RKO (cell line): ENCODE measurements around the gene NFXL1.
"Not testable (repeated sequence)": the region's sequence is repeated elsewhere in the genome, so short reads cannot be mapped to it uniquely, and the experiment has no call there.

Experiments
- DNase-seq: peaks from one replicate; pipeline ENCODE4 v3.0.0-alpha.2; 2016; ENCODE audit warnings: low spot score

Gene NFXL1

GRCh38 chr4:47914220-47914925 lies at the start of gene NFXL1:
Gene NFXL1 (minus strand): TSS chr4:47914583. CDS start chr4:47914203, 380 bp downstream.
- DNase-seq: peak; percentile 97

DNA sequence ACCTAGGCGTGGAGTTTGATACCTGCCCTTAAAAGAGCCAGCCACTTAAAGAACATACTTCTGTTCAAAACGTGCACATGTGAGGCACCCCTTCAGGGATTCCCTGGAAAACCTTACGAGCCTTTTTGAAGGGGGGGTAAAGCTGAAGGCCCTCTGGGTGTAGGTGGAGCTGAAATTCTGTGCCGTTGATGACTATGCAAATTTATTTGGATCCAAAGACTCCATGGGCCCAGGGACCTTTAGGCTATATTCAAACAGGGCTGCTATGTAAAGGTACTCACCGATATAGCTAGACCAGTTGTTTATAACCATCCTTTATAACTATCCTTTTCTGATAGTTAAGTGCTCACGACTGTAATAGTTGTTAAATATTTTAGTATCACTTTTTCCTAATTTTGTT lies 40.3 kb upstream of the NFXL1 start:
- no peak for DNase-seq

DNA sequence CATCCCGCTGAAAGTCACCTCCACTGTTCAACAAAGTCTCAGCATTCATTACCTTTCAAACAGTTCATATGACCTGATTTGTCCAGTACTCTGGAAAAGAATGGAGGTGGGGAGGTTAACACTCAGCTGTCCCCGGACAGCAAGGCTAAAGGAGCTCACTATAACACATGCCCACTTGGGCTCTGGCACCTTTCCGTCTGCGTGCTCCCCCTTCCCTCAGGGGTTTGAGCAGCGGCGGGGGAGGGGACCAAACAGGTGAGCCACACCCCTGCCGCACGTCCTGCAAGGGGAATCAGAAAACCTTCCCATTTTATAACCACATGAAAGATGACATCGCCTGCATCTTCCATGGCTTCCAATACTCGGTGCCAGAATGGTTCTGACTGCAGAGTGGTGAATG lies 39.9 kb upstream of the NFXL1 start:
- no peak for DNase-seq

DNA sequence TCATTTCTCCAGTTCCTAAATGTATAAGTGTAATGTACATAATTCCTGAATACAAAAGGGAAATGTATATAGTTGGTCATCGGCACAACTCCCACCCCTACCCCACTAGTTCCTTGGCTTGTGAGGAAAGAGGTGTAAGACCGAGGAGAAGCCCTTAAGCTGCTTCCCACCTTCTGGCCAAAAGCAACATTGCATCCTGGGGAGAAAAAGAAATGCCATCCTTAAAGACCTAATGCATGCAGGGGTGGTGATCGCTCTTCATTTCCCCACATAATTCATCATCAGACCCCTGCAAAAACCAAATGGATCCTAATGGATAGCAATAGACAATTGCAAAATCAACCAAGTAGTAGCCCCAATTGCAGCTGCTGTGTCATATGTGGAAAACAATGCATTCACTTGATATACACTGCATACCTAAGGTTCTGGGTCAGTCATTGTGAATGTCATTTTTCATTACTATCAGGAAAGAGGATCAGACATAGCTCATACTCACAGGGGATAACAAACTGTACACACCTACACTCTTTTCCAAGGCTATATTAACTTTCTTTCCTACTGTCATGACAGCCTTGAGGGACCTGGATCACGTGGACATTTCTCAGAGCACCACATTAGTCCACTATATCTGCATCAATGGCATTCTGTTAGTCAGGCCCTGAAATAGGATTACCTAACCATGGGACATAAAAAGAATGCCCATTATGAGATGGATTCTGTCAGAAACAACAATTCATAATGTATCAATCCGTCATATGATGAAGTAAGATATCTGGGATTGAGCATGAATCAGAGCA lies 31.7 kb upstream of the NFXL1 start:
- DNase-seq: no peak

DNA sequence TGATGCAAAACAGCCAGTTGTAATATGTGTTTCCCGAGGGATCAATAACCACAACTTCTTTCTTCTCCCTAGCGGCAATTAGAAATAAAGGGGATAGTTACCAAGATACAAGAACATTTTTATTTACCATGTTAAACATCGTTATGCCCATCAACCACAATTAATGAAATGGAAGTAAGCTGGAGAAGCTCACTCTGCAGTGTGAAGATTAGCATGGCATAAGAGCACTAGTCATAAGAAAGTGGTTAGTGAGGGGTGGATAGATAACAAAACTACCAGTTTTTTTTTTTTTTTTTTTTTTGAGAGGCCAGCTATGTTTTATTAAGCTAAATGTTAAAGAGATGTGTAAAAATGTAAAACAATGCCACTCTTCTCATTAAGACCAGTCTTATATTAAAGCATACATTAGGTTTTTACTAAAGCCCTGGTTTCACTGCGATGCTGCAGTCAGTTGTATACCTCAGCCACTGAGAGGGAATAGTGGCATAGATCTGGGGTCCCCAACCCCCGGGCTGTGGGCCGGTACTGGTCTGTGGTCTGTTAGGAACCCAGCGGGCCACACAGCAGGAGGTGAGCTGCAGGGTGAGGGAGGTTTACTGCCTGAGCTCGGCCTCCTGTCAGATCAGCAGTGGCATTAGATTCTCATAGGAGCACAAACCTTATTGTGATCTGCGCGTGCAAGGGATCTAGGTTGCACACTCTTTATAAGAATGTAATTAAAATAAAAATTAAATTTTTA lies 27.9 kb upstream of the NFXL1 start:
- DNase-seq: no peak

- no peak for DNase-seq
These were observed 25.1 kb upstream of the NFXL1 start for GRCh38 chr4:47939456-47939855.

GRCh38 chr4:47936336-47936735 lies 22.0 kb upstream of the NFXL1 start:
- DNase-seq: no peak

DNA sequence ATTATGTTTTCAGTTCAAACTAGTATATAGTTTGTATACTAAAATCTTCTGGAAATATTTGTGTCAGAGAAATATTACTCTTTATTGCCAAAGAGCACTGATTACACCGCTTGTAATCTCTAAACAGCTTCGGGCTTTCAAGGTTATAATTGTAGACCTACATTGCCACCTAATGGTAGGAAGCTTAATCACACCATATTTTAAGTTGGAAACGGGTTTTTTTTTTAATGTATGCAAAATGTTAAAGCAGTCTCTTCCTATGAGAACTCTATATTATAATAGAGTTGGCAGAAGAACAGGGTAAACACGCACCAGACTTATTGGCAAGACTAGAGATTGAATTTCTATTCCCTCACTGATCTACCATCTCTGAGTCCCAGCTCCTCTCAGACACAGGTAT lies 19.5 kb upstream of the NFXL1 start:
- peak; percentile 69 for DNase-seq

- DNase-seq: no peak
These were observed 16.8 kb upstream of the NFXL1 start for GRCh38 chr4:47930971-47931804.

DNA sequence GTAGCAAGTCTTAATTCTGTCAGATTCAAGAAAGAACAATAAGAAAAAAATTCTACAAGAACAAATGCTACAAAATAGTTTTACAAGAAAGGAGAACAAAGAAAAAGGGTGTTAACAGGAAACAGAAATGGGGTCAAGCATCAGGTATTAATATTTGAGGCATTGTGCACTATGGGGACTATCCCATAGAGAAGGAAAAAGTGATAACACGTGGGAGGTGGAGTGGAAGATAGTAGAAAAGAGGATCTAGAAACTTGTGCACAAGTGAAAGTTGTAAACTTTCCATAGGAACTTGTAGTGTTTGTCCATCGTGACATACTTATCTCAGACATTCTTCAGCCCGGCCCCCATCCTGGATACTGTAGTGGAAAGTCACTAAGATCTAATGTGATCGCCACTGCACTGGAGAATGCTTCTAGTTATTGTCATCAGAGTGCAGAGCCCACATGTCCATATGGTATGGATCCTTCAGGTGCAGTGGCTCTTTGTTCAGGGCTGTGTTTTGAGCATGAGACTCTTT lies 15.4 kb upstream of the NFXL1 start:
- DNase-seq: no peak

DNA sequence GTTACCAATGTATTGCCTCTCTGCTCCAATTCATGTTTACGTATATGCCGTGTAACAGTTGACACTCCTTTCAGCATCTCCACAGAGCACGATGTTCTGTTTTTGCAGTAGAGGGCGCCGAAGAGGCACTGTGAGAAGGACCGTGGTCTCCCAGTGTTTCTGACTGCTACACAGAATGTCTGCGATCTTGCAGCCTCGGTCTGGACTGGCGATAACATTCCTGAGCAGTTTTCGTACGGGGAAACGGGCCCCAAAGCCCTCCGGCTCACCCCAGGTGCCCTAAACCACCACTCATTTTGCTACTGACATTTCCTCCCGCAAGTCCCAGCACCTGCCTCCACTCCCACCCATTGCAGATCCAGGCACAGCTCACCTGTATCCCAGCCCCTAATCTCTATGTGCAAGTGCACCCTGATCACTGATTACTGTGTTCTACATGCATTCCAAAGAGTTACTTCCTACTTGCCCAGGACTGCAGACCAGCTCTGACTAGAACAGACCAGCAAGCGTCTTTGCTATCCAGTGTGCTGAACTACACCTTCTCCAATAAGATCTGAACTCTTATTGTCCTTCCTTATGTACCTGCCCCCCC lies 12.4 kb upstream of the NFXL1 start:
- DNase-seq: peak; percentile 25

DNA sequence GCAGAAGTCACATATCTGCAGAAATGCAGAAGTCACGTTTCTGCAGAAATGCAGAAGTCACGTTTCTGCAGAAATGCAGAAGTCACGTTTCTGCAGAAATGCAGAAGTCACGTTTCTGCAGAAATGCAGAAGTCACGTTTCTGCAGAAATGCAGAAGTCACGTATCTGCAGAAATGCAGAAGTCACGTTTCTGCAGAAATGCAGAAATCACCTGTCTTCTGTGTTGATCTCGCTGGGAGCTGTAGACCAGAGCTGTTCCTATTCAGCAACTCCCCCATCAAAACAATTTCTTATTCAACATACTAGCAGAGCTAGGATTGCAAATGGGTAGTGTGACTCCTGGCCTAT lies 8.9 kb upstream of the NFXL1 start:
- not testable (repeated sequence) for DNase-seq

GRCh38 chr4:47922436-47923260 lies 8.3 kb upstream of the NFXL1 start:
- DNase-seq: not testable (repeated sequence)

GRCh38 chr4:47917163-47917562 lies 2.8 kb upstream of the NFXL1 start:
- DNase-seq: not testable (repeated sequence)

DNA sequence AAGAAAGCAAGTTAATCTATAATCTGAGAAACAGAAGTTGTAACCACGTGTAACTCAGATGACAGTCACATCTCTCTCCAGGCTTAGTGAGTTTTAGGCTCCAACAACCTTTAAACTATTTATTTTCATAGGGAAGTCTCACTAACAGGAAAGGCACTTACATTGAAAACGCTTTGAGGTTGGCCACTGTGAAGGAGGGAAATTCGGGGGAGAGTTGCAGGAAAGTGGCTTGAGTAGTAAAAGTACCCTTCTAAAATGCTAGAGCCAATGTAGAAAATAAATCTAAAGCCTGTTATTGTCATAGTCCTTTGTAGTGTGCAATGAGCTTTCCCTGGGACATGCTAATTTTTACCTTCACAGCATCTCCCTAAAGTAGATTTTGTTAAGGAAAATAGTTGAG lies 995 bp upstream of the NFXL1 start:
- no peak for DNase-seq

- DNase-seq: no peak
These were observed 499 bp upstream of the NFXL1 start for GRCh38 chr4:47914926-47915237.

GRCh38 chr4:47913861-47914219 lies 543 bp downstream of the NFXL1 start:
- DNase-seq: no peak

- peak; percentile 75 for DNase-seq
These were observed 1.1 kb downstream of the NFXL1 start for GRCh38 chr4:47913330-47913729.

DNA sequence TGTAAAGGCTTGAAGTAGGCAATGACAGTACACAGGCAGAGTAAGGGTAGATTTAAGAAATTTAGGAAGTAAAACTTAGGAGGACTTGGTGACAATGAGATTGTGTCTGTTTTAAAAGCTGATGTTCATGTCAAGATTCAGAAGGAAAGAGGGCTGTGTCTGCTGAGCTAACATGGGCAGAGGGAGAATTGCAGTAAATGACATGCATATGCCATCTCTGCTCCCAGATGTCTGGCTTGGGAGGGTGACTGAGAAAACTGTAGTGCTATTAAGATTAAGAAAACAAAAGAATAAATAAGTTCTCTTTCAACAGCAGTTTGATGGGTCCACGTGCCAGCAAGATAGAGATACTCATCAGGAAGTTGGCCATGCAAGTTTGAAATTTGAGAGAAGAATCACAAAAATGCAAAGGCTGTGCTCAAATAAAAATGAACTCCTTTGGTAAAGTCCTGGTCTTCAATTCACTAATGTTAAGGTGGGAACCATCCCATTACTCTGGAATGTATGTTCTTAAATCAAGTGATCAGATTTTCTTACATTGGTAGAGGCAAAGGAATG lies 7.2 kb downstream of the NFXL1 start:
- DNase-seq: no peak

GRCh38 chr4:47899639-47900038 lies 14.7 kb downstream of the NFXL1 start:
- no peak for DNase-seq
